ENCODE measurements around the gene NTNG1. TPM values are rescaled to one million over a fixed set of nuclear protein-coding genes. Genes with fewer than 3 reads are reported as not detected.
"Not testable (repeated sequence)": the region's sequence is repeated elsewhere in the genome, so short reads cannot be mapped to it uniquely, and the experiment has no call there.

NTNG1 gene
- total and polyA plus RNA-seq, 2 of the 4 experiments (the other 2 are of a cell fraction): 1.2 to 2.3 TPM

DNA sequence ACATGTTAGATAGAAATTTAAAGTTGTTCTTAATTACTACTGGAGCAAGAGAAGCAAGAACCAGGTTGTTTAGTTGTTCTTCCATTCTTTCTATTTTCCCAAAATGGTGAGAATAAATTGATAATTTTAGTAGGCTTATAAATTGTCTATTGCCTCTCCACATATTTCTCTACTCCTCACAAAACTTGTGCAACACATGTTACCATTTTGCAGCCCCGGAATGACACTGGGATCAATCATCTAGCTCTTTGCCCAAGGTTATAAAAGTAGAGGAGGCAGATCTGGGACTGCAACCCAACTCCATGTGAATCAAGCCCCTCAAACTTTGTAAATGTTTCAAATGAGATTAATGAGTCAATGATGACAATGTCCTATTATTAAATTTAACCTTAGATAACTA is 49.4 kb upstream of the NTNG1 start:
- no peak for ATAC-seq (ENCODE audit: low read depth)

DNA sequence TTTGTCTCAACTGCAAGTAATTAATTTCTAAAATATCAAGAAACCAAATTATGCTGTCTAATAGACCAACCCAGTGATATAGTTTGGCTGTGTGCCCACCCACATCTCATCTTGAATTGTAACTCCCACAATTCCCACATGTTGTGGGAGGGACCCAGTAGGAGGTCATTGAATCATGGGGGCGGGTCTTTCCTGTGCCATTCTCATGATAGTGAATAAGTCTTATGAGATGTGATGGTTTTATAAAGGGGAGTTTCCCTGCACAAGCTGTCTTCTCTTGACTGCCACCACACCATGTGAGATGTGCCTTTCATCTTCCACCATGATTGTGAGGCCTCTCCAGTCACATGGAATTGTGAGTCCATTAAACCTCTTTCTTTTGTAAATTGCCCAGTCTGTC is 47.4 kb upstream of the NTNG1 start:
- H2BK5ac ChIP-seq (ENCODE audit: low read depth, low read length, poor library complexity, severe bottlenecking); H2AK5ac ChIP-seq (ENCODE audit: low read depth, low read length); H3K23ac ChIP-seq (ENCODE audit: low read depth, low read length); H3K9me3 ChIP-seq (ENCODE audit: control insufficient read depth, insufficient read depth, low read length); CTCF ChIA-PET; POLR2A ChIA-PET (ENCODE audit: unreplicated experiment); in situ Hi-C loops (cut with MboI; ENCODE audit: low sequenced_read_pairs); H4K20me1 ChIP-seq (ENCODE audit: insufficient read depth, low read length); H2BK15ac ChIP-seq (ENCODE audit: low read depth, low read length); H3K4ac ChIP-seq (ENCODE audit: low read depth, low read length); H3K18ac ChIP-seq (ENCODE audit: low read depth, low read length); H3K27me3 ChIP-seq (ENCODE audit: control insufficient read depth, insufficient read depth, low read length); H3K9me1 ChIP-seq (ENCODE audit: insufficient read depth, low read length); H3K9ac ChIP-seq (ENCODE audit: low read depth, low read length); H3K14ac ChIP-seq (replicated peaks; ENCODE audit: low read depth, low read length); dilution Hi-C loops (cut with HindIII; ENCODE audit: low sequenced_read_pairs, unreplicated experiment); DNase-seq; BruUV-seq (replicated peaks); H2BK120ac ChIP-seq (ENCODE audit: low read depth, low read length); H3K4me1 ChIP-seq (ENCODE audit: control insufficient read depth, insufficient read depth, low read length); H2AFZ ChIP-seq (replicated peaks; ENCODE audit: low read length, poor library complexity); H4K8ac ChIP-seq (ENCODE audit: low read depth in 2 of 2, low read length in 2 of 2); H2BK20ac ChIP-seq (ENCODE audit: low read depth, low read length); H3K79me1 ChIP-seq (ENCODE audit: low read depth in 1 of 2, low read length in 2 of 2); ATAC-seq (ENCODE audit: low read depth); H3K4me3 ChIP-seq (ENCODE audit: insufficient read depth, low read depth, low read length); H2AK9ac ChIP-seq (replicated peaks; ENCODE audit: low read depth, low read length, poor library complexity); H3K56ac ChIP-seq (ENCODE audit: extremely low read depth, insufficient read depth, low read length); H4K91ac ChIP-seq (ENCODE audit: insufficient read depth, low read depth, low read length); H4K5ac ChIP-seq (ENCODE audit: low read depth, low read length); H3K27ac ChIP-seq (ENCODE audit: insufficient read depth, low read length); H3K4me2 ChIP-seq (ENCODE audit: low read depth, low read length); H3K36me3 ChIP-seq (ENCODE audit: control insufficient read depth, insufficient read depth, low read length); intact Hi-C loops (cut with micrococcal nuclease): not testable (repeated sequence)
- WGBS, 2 experiments (ENCODE audit: extremely low coverage in 2 of 2, insufficient read length in 1 of 2): no CpG with 5 or more reads among the region's 1 CpG

More for the DNA sequence above, 49.4 kb upstream of the NTNG1 start:
- no peak overlapping the region for H2BK20ac ChIP-seq (ENCODE audit: low read depth, low read length)
- dilution Hi-C loops (cut with HindIII; ENCODE audit: low sequenced_read_pairs, unreplicated experiment): no loop called here
- no peak overlapping the region for H2AFZ ChIP-seq (replicated peaks; ENCODE audit: low read length, poor library complexity)
- no peak overlapping the region for H2BK15ac ChIP-seq (ENCODE audit: low read depth, low read length)
- no peak overlapping the region for H4K8ac ChIP-seq (ENCODE audit: low read depth in 2 of 2, low read length in 2 of 2)
- no peak overlapping the region for H2AK9ac ChIP-seq (replicated peaks; ENCODE audit: low read depth, low read length, poor library complexity)
- H3K18ac ChIP-seq (ENCODE audit: low read depth, low read length): no peak overlapping the region
- WGBS, 2 experiments (ENCODE audit: extremely low coverage in 2 of 2, insufficient read length in 1 of 2): no CpG with 5 or more reads among the region's 1 CpG
- no peak overlapping the region for H3K27ac ChIP-seq (ENCODE audit: insufficient read depth, low read length)
- no peaks in the 10 kb centered on the region for H3K9me3 ChIP-seq (ENCODE audit: control insufficient read depth, insufficient read depth, low read length)
- H3K9ac ChIP-seq (ENCODE audit: low read depth, low read length): no peak overlapping the region
- no peak overlapping the region for H3K56ac ChIP-seq (ENCODE audit: extremely low read depth, insufficient read depth, low read length)
- intact Hi-C loops (cut with micrococcal nuclease): no loop called here
- no peak for DNase-seq
- TF ChIP-seq NFE2L2 (IDR thresholded peaks at IDR 0.05; ENCODE audit: low read depth, low read length) (no peak), RFX5 (IDR thresholded peaks at IDR 0.05; ENCODE audit: low read depth, low read length) (no peak), CHD1 (IDR thresholded peaks at IDR 0.05; ENCODE audit: low read depth, low read length) (no peak), CEBPB (IDR thresholded peaks at IDR 0.05; ENCODE audit: low read depth, low read length) (no peak), BHLHE40 (IDR thresholded peaks at IDR 0.05; ENCODE audit: low read depth, low read length) (no peak), MAFK (IDR thresholded peaks at IDR 0.05; ENCODE audit: low read depth, low read length) (no peak)
- TF ChIP-seq, protein P1, sequence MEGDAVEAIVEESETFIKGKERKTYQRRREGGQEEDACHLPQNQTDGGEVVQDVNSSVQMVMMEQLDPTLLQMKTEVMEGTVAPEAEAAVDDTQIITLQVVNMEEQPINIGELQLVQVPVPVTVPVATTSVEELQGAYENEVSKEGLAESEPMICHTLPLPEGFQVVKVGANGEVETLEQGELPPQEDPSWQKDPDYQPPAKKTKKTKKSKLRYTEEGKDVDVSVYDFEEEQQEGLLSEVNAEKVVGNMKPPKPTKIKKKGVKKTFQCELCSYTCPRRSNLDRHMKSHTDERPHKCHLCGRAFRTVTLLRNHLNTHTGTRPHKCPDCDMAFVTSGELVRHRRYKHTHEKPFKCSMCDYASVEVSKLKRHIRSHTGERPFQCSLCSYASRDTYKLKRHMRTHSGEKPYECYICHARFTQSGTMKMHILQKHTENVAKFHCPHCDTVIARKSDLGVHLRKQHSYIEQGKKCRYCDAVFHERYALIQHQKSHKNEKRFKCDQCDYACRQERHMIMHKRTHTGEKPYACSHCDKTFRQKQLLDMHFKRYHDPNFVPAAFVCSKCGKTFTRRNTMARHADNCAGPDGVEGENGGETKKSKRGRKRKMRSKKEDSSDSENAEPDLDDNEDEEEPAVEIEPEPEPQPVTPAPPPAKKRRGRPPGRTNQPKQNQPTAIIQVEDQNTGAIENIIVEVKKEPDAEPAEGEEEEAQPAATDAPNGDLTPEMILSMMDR (conservative IDR thresholded peaks at IDR 0.05; ENCODE audit: low read depth, low read length): no peak
- no peak overlapping the region for H3K4me2 ChIP-seq (ENCODE audit: low read depth, low read length)
- no peaks in the 10 kb centered on the region for H4K20me1 ChIP-seq (ENCODE audit: insufficient read depth, low read length)
- no peaks in the 10 kb centered on the region for H3K27me3 ChIP-seq (ENCODE audit: control insufficient read depth, insufficient read depth, low read length)
- no peak overlapping the region for H3K14ac ChIP-seq (replicated peaks; ENCODE audit: low read depth, low read length)
- H3K4me3 ChIP-seq (ENCODE audit: insufficient read depth, low read depth, low read length): no peak overlapping the region
- H3K36me3 ChIP-seq (ENCODE audit: control insufficient read depth, insufficient read depth, low read length): no peaks in the 10 kb centered on the region
- no peak overlapping the region for H2AK5ac ChIP-seq (ENCODE audit: low read depth, low read length)
- no peak overlapping the region for H2BK120ac ChIP-seq (ENCODE audit: low read depth, low read length)
- H2BK5ac ChIP-seq (ENCODE audit: low read depth, low read length, poor library complexity, severe bottlenecking): no peak overlapping the region
- no TSS peak for BruUV-seq (replicated peaks)
- CTCF ChIA-PET: no interaction called here
- H3K79me1 ChIP-seq (ENCODE audit: low read depth in 1 of 2, low read length in 2 of 2): no peaks in the 10 kb centered on the region
- no peak overlapping the region for H4K91ac ChIP-seq (ENCODE audit: insufficient read depth, low read depth, low read length)
- in situ Hi-C loops (cut with MboI; ENCODE audit: low sequenced_read_pairs): no loop called here
- H3K23ac ChIP-seq (ENCODE audit: low read depth, low read length): no peak overlapping the region
- no peaks in the 10 kb centered on the region for H3K9me1 ChIP-seq (ENCODE audit: insufficient read depth, low read length)
- H4K5ac ChIP-seq (ENCODE audit: low read depth, low read length): no peak overlapping the region
- H3K4ac ChIP-seq (ENCODE audit: low read depth, low read length): no peak overlapping the region
- POLR2A ChIA-PET (ENCODE audit: unreplicated experiment): no interaction called here
- H3K4me1 ChIP-seq (ENCODE audit: control insufficient read depth, insufficient read depth, low read length): no peaks in the 10 kb centered on the region

Data from IMR-90 (cell line).